GM23338 (cell line): ENCODE measurements around the gene ASPRV1.

ENCODE experiments used
- CREB1 ChIP-seq: fragments of 250-450 bp; sonication (Bioruptor Pico); IDR thresholded peaks from 2 replicates; pipeline ENCODE4 v1.5.0; 2020; ENCODE audit warnings: low read depth, mild to moderate bottlenecking, moderate library complexity
- ETS1 ChIP-seq: IDR thresholded peaks from 2 replicates; pipeline ENCODE4 v1.6.1; 2016; ENCODE audit warnings: antibody characterized with exemption
- EZH2 ChIP-seq: fragments of 200-600 bp; sonication (generic); IDR thresholded peaks from one replicate; pipeline ENCODE4 v1.8.0; 2017; ENCODE audit warnings: antibody characterized with exemption, mild to moderate bottlenecking, low read depth; ENCODE audit not compliant: unreplicated experiment
- EZH2phosphoT487 ChIP-seq: fragments of 200-600 bp; sonication (generic); IDR thresholded peaks from one replicate; pipeline ENCODE4 v1.8.1; 2018; ENCODE audit warnings: antibody characterized with exemption; ENCODE audit not compliant: unreplicated experiment
- JUNB ChIP-seq: IDR thresholded peaks from one replicate; pipeline ENCODE4 v1.6.1; 2016; ENCODE audit warnings: antibody characterized with exemption; ENCODE audit not compliant: unreplicated experiment
- NANOG ChIP-seq: IDR thresholded peaks from 2 replicates; pipeline ENCODE4 v1.6.1; 2016; ENCODE audit warnings: antibody characterized with exemption, borderline replicate concordance
- POLR2AphosphoS5 ChIP-seq: IDR thresholded peaks from 2 replicates; pipeline ENCODE4 v1.6.1; 2016; ENCODE audit warnings: antibody characterized with exemption, low read depth
- REST ChIP-seq: IDR thresholded peaks from one replicate; pipeline ENCODE4 v1.6.1; 2018; ENCODE audit warnings: antibody characterized with exemption; ENCODE audit not compliant: unreplicated experiment
- STAT1 ChIP-seq: IDR thresholded peaks from one replicate; pipeline ENCODE4 v1.6.1; 2016; ENCODE audit warnings: antibody characterized with exemption; ENCODE audit not compliant: unreplicated experiment
- ZNF331 ChIP-seq: fragments of 250-450 bp; sonication (Bioruptor Pico); IDR thresholded peaks from 2 replicates; pipeline ENCODE4 v1.5.0; 2020; ENCODE audit warnings: low read depth, mild to moderate bottlenecking, moderate library complexity
- ZNF462 ChIP-seq: fragments of 250-450 bp; sonication (Bioruptor Pico); IDR thresholded peaks from 2 replicates; pipeline ENCODE4 v1.5.0; 2020; ENCODE audit warnings: mild to moderate bottlenecking, moderate library complexity
- TF ChIP-seq, protein P1 (sequence below), 2 experiments: fragments of 200-600 bp in 1 of 2; sonication (generic) in 1 of 2; conservative IDR thresholded peaks; 2 replicates each; pipeline versions ENCODE4 v1.5.1 to v1.6.1; 2016 to 2017; ENCODE audit warnings: antibody characterized with exemption in 2 of 2, low read depth in 2 of 2, mild to moderate bottlenecking in 2 of 2, moderate library complexity in 1 of 2

DNA sequence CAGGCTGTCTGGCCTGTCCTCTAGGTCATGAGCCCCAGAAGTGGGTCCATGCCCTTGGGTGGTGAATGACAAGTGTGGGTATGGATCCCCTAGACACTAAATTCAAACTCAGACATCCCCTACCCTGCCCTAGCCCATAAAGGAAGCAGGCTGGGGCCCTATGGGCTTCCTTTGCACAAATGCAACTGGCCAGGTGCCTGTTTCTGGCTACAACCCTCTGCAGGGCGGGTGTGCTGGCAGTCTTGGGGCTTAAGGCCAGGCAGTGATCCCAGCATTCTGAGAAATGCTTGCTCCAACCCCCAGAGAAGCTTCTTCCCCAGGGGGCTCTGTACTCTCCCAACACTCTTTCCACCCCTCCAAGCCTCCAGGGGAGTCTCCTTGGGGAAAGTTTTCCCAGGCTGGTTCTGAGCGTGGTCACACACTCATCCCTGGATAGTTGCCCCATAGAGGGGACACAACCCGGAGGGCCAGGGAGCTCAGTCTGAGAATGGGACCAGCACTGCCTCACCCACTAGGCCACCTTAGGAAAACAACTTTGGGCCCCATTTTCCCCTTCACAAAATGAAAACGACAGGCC is 16.6 kb upstream of the ASPRV1 start:
- TF ChIP-seq REST (no peak), EZH2 (no peak), POLR2AphosphoS5 (no peak), EZH2phosphoT487 (no peak), STAT1 (no peak), ZNF331 (CRISPR knock-in tag) (no peak), ETS1 (no peak), NANOG (no peak), CREB1 (no peak), JUNB (no peak), ZNF462 (CRISPR knock-in tag) (no peak)
- TF ChIP-seq, protein P1, sequence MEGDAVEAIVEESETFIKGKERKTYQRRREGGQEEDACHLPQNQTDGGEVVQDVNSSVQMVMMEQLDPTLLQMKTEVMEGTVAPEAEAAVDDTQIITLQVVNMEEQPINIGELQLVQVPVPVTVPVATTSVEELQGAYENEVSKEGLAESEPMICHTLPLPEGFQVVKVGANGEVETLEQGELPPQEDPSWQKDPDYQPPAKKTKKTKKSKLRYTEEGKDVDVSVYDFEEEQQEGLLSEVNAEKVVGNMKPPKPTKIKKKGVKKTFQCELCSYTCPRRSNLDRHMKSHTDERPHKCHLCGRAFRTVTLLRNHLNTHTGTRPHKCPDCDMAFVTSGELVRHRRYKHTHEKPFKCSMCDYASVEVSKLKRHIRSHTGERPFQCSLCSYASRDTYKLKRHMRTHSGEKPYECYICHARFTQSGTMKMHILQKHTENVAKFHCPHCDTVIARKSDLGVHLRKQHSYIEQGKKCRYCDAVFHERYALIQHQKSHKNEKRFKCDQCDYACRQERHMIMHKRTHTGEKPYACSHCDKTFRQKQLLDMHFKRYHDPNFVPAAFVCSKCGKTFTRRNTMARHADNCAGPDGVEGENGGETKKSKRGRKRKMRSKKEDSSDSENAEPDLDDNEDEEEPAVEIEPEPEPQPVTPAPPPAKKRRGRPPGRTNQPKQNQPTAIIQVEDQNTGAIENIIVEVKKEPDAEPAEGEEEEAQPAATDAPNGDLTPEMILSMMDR (conservative IDR thresholded peaks at IDR 0.05; ENCODE audit: low read depth in 2 of 2): no peak
